GM19438 (cell line): Measurements from ENCODE around the gene XAB2.

Experiments used
- ATAC-seq: cut with Tn5 transposase; IDR thresholded peaks from one replicate; pipeline ENCODE4 v1.9.1; 2021; ENCODE audit warnings: low read depth; ENCODE audit not compliant: unreplicated experiment

XAB2 gene

DNA sequence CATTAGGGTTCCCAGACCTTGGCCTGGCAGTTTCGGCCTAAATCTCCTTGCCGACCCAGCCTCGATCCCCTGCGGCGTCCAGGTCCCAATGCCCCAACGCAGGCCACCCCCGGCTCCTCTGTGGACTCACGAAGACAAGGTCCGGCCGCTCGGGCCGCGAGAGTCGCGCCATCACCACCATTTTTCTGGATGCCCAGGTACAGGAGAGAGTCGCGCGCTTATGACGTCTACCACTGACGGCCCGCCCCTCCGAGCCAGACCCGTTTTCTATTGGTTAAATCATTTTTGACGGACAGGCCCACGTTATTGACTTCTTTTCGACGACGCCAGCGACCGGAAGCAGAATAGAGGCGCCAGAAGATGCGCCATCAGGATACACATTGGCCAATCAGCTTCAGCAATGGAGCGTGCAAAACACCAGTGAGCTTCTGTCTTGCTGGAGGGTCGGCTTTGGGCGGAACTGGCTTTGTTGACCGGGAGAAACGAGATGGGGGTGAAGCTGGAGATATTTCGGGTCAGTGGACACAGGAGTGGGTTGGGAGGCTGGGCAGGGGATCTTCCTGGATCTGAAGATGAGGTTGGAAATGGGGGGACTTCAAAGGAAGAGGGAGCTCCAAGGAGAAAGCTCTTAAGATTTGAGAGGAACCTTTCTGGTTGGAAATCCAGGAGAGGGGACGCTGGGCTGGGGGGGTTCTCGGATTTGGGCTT is at the start of gene XAB2, which contains the start of gene PET100:
TSS of gene XAB2 (minus strand) at position 199 of the 708 bp plus-strand sequence. CDS start at position 181, 18 bp downstream.
TSS of gene PET100 (plus strand) at position 447 of the 708 bp plus-strand sequence. CDS start at position 488, 41 bp downstream.
- ATAC-seq, result peak; percentile 88

DNA sequence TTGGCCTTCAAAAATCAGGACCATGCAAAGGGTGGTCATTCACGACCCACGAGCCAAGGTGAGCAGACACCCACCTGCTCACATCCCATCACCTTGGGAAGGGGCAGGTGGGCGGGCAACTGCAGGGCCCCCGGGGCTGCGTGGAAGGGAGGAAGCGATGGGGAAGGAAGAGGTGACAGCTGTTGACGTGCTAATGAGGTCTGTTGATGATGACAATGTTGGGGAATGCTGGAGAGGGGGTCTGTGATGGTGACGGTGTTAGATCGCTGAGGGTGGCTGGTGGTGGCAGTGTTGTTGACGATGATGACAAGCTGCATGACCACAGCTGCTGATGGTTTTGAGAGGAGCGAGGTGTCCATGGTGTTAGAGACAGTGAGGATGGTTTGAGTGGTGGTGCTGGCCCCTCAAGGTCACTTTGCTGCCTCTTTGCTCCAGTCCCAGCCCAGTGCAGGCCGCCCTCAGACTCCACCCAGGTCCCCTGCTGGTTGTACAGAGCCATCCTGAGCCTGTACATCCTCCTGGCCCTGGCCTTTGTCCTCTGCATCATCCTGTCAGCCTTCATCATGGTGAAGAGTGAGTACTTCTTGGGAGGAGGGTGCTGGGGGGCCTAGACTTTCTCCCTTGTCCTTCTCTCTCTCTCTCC is 48.4 kb upstream of the XAB2 start:
- ATAC-seq, result no peak

DNA sequence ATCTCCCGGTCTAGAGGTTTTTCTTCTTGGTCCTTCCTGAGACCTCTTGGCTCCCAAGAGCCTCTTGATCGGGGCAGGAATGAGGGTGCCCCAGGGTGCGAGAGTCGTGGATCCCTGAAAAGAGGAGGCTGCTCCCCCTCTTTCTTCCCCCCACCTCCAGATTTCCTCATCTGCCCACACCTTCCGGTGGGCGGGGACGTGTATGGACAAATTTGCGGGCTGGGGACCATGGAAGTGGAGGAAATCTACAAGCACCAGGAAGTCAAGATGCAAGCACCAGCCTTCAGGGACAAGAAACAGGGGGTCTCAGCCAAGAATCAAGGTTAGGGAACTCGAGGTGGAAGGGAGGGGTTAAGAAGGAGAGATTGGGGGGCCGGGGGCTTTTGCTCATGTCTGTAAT is 47.5 kb upstream of the XAB2 start, which contains the start of gene MCEMP1:
TSS of gene MCEMP1 (plus strand) at position 237 of the 400 bp plus-strand sequence. CDS start at position 268, 31 bp downstream.
- no peak for ATAC-seq

- no peak for ATAC-seq
These were observed 47.0 kb upstream of the XAB2 start for GRCh38 chr19:7676376-7676775.

DNA sequence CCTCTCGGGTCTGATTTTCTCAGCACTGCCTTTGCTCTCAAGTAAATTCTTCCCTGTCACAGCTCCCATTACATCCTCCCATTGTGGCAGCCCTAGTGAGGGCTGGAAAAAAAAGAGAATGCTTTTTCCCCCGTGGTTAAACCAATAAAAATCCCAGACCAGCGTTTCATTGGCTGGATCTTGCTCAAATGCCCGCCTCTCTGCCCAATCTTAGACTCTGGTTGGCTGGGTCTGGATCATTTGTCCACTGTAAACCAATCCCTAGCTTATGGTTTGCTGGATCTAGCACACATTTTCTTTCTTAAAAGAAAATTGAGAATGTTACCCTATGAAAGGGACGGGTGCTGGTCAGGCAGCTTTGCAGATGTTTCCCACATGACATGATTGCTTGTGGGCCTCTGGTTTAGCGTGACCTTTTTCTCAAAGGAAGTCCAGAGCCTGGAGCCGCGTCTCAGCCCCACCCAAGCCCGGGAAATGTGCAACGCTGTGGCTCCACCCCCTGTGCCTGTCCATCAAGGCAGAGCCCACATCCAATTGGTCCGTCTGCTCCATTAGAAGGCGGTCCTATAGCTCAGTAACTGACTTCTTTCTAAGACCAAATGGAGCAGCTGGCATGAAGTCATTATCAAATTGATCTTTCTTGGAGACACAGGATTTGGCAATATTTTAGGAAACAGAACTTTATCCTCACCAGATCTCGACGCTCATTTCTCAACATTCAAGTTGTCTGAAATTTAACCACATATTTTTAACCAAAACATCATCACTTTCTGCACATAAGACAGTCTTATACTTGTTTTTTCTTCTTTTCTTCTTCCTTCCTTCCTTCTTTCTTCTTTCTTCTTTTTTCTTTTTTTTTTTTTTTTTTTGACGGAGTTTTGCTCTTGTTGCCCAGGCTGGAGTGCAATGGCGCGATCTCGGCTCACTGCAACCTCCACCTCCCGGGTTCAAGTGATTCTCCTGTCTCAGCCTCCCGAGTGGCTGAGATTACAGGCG is 45.0 kb upstream of the XAB2 start:
- no peak for ATAC-seq

GRCh38 chr19:7672522-7672921 is 43.2 kb upstream of the XAB2 start:
- ATAC-seq, result no peak

GRCh38 chr19:7670790-7671189 is 41.4 kb upstream of the XAB2 start:
- ATAC-seq, result no peak

GRCh38 chr19:7670150-7670783 is 40.9 kb upstream of the XAB2 start:
- ATAC-seq, result no peak

- ATAC-seq, result no peak
These were observed 40.3 kb upstream of the XAB2 start for GRCh38 chr19:7669641-7670040.

DNA sequence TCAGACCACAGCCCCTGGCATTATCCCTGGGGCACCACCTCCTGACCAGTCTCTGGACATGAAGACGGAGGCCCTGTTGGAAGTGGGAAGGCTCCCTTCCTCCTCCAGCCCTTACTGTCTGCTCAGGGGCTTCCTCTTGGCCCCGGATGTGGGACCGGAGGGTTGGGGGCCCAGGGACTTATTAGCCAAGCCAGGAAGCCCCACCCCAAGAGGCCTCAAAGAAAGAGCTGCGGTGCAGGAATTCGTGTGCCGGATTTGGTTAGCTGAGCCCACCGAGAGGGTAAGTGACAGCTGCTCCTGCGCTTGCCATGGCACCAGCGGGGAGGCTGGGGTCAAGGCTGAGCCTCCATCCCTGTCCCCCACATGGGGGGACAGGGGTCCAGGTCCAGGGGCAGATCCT is 39.5 kb upstream of the XAB2 start, which contains the start of gene RETN:
TSS of gene RETN (plus strand) at position 208 of the 400 bp plus-strand sequence. CDS start 278 bp downstream, outside the sequence.
- ATAC-seq, result no peak

GRCh38 chr19:7665076-7665475 is 35.7 kb upstream of the XAB2 start:
- ATAC-seq, result no peak

DNA sequence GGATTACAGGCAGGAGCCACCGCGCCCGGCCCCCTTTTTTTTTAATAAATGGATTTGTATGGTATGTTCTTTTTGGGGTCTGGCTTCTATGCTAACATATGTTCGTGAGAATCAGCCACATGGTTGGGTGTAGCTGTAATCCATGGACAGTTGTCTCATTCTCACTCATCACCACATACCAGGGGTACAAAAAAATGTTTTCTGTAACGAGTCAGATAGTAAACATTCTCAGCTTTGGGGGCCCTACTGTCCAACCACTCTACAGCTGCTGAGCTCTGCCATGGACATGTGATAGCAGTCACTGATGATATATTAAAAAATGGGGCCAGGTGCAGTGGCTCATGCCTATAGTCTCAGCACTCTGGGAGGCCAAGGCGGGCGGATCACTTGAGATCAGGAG is 34.4 kb upstream of the XAB2 start:
- no peak for ATAC-seq

- ATAC-seq, result no peak
These were observed 33.3 kb upstream of the XAB2 start for GRCh38 chr19:7662657-7663056.

GRCh38 chr19:7661744-7662538 is 32.6 kb upstream of the XAB2 start:
- ATAC-seq, result no peak

DNA sequence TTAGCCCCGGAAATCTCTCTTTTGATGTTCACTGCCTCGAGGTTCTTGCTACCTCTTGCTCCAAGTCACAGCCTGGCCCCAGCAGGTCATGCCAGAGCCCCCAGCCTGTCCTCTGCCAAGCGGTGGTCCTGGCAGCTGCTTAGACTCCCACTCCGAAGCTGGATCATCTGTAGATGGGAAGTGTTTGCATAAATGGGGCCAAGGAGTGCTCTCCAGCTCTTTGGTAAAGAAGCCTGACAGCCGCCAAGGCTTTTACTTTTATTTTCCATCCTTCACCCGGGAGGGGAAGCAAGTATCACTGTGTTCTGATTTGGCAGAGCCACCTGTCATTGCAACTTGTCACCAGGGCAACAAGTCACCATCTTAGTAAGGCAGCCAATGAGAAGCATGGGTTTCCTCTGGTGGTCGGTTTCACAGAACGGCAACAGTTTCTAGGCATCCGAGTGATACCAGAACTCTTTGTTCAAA is 28.9 kb upstream of the XAB2 start:
- ATAC-seq, result no peak

DNA sequence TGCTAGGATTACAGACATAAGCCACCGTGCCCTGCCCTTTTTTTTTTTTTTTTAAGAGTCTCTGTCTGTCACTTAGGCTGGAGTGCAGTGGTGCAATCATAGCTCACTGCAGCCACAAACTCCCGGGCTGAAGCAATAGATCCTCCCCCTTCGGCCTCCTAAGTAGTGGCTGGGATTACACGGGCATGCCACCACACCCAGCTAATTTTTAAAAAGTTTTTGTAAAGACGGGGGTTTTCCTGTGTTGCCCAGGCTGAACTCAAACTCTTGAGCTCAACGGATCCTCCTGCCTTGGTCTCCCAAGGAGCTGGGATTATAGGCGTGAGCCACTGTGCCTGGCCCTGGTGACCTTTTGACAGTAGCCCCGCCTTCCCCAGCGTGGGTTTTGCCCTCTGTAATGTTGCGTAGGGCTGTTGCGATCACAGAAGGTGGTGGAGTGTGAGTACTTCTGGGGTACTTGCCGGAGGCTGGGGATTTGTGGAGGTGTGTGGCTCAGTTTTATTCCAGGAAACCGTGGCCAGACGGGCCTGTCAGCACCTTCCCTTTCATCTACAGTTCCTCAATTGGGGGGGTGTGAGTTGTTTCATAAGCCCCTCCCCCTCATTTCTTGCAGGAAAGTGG is 27.9 kb upstream of the XAB2 start:
- no peak for ATAC-seq

GRCh38 chr19:7655581-7655980 is 26.2 kb upstream of the XAB2 start:
- no peak for ATAC-seq

GRCh38 chr19:7654401-7654800 is 25.1 kb upstream of the XAB2 start:
- no peak for ATAC-seq
